ENCODE measurements around the gene ACADM. TPM values are rescaled to one million over a fixed set of nuclear protein-coding genes. Genes with fewer than 3 reads are reported as not detected.
"Not testable (repeated sequence)": the region's sequence is repeated elsewhere in the genome, so short reads cannot be mapped to it uniquely, and the experiment has no call there.

The ACADM gene
- polyA plus RNA-seq, 2 donors = 42.5 to 49.7 TPM

DNA sequence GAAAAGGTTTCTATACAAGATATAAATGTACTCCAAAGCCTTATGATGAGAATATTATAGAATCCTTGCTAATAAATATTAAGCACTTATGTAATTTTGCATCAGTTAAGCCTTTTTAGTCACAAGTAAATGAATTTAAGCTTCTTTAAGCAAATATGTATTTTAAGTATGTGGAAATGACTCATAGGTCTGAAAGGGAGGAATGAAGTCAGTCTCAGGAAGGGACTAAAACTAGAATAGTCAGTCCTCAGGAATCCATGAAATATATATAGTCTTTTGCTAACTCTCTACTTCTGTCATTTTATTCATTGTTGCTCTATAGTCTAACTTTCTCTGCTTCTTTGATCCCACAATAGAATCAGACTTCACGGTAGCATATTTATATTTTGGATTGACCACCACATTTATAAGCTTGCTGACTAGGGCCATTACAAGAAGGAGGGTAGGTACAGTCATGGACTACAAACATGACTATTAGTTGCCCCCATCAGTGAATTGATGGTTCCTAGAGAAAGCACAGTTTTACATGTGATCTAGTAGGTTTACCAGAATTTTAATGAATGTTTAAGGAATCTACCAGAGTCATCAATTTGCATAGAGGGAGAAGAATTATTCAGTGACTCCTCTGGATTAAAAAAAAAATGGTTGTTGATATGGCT, 41.3 kb downstream of the ACADM start:
- Histone ChIP-seq H3K27ac (ENCODE audit: low read depth in 2 of 2, low read length in 1 of 2) (no peak overlapping the region), H3K9me3 (ENCODE audit: control insufficient read depth in 2 of 2, insufficient read depth in 1 of 2, low read depth in 1 of 2, low read length in 1 of 2) (no peaks in the 10 kb centered on the region), H3K4me3 (ENCODE audit: low read depth in 1 of 2, low read length in 2 of 2) (no peak overlapping the region), H3K4me1 (ENCODE audit: control insufficient read depth in 2 of 2, insufficient read depth in 2 of 2, low read length in 1 of 2) (no peaks in the 10 kb centered on the region), H3K36me3 (ENCODE audit: control insufficient read depth in 2 of 2, insufficient read depth in 2 of 2, low read length in 1 of 2) (peaks cover 0 to 4% of the 10 kb centered on the region in 2 donors), H3K27me3 (ENCODE audit: control insufficient read depth in 1 of 2, insufficient read depth in 2 of 2, low read length in 2 of 2) (no peaks in the 10 kb centered on the region)
- WGBS, 2 donors = 75 to 81% methylated on average over 1 of the region's 1 CpG

DNA sequence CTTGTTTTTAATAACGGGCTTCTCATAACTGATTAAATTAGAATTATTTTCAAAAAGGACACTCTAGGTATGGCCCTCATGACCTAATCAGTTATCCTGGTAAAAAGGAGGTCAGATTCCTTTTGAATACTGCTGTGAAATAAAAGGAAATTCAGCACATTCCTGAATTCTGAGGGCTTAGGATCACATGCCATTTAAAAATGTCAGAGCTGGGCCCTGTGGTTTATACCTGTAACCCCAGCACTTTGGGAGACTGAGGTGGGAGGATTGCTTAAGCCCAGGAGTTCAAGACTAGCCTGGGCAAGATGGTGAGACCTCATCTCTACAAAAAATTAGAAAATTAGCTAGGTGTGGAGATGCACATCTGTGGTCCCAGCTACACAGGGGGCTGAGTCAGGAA, 43.5 kb downstream of the ACADM start:
- H3K4me3 ChIP-seq (ENCODE audit: low read depth in 1 of 2, low read length in 2 of 2) = no peak overlapping the region
- 88 to 95% methylated on average over 1 of the region's 1 CpG for WGBS, 2 donors
- no peak overlapping the region for H3K27ac ChIP-seq (ENCODE audit: low read depth in 2 of 2, low read length in 1 of 2)
- H3K36me3 ChIP-seq (ENCODE audit: control insufficient read depth in 2 of 2, insufficient read depth in 2 of 2, low read length in 1 of 2) = peaks cover 0 to 4% of the 10 kb centered on the region in 2 donors
- no peaks in the 10 kb centered on the region for H3K4me1 ChIP-seq (ENCODE audit: control insufficient read depth in 2 of 2, insufficient read depth in 2 of 2, low read length in 1 of 2)
- no peaks in the 10 kb centered on the region for H3K27me3 ChIP-seq (ENCODE audit: control insufficient read depth in 1 of 2, insufficient read depth in 2 of 2, low read length in 2 of 2)
- no peaks in the 10 kb centered on the region for H3K9me3 ChIP-seq (ENCODE audit: control insufficient read depth in 2 of 2, insufficient read depth in 1 of 2, low read depth in 1 of 2, low read length in 1 of 2)

DNA sequence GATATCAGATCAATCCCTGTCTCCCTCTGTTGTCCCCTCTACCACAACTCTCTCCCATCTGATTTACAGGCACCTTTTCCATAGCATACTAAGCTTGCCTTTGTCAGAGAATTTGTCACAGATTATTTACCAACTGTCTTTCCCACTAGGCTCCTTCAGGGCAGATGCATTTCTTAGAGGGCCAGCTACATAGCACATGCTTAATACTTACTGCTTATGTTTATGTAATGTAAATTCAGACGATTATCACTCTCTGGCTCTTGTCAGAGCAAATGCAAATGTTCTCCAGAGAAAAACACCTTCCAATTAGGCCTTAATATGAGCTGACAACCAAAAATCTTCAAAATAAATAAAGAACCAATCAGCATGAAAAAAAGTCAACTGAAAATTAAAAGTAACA, 46.3 kb downstream of the ACADM start:
- Histone ChIP-seq H3K9me3 (ENCODE audit: control insufficient read depth in 2 of 2, insufficient read depth in 1 of 2, low read depth in 1 of 2, low read length in 1 of 2) (no peaks in the 10 kb centered on the region), H3K36me3 (ENCODE audit: control insufficient read depth in 2 of 2, insufficient read depth in 2 of 2, low read length in 1 of 2) (no peaks in the 10 kb centered on the region), H3K27ac (ENCODE audit: low read depth in 2 of 2, low read length in 1 of 2) (no peak overlapping the region), H3K27me3 (ENCODE audit: control insufficient read depth in 1 of 2, insufficient read depth in 2 of 2, low read length in 2 of 2) (no peaks in the 10 kb centered on the region), H3K4me3 (ENCODE audit: low read depth in 1 of 2, low read length in 2 of 2) (no peak overlapping the region), H3K4me1 (ENCODE audit: control insufficient read depth in 2 of 2, insufficient read depth in 2 of 2, low read length in 1 of 2) (no peaks in the 10 kb centered on the region)
- WGBS, 2 donors = 62 to 63% methylated on average over 1 of the region's 1 CpG

DNA sequence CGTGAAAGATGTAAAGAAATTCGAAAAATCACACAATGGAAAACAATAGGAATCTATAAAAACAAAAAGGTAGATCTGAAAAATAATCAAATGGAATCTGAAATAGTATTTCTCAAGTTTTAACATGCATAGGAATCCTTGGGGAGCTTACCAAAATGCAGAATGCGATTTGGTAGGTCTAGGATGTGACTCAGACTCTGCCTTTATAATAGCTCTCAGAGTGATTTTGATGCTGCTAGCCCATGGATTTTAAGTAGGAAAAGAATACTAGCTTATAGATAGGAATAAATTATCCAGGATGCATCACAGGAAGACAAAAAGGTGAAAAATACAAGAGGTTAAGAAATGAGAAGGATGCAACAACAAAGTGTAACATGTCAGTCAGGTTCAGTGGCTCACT, 47.5 kb downstream of the ACADM start:
- no peaks in the 10 kb centered on the region for H3K4me1 ChIP-seq (ENCODE audit: control insufficient read depth in 2 of 2, insufficient read depth in 2 of 2, low read length in 1 of 2)
- 53 to 65% methylated on average over 3 of the region's 3 CpGs for WGBS, 2 donors
- no peak overlapping the region for H3K4me3 ChIP-seq (ENCODE audit: low read depth in 1 of 2, low read length in 2 of 2)
- no peaks in the 10 kb centered on the region for H3K9me3 ChIP-seq (ENCODE audit: control insufficient read depth in 2 of 2, insufficient read depth in 1 of 2, low read depth in 1 of 2, low read length in 1 of 2)
- H3K27me3 ChIP-seq (ENCODE audit: control insufficient read depth in 1 of 2, insufficient read depth in 2 of 2, low read length in 2 of 2) = no peaks in the 10 kb centered on the region
- no peaks in the 10 kb centered on the region for H3K36me3 ChIP-seq (ENCODE audit: control insufficient read depth in 2 of 2, insufficient read depth in 2 of 2, low read length in 1 of 2)
- no peak overlapping the region for H3K27ac ChIP-seq (ENCODE audit: low read depth in 2 of 2, low read length in 1 of 2)

DNA sequence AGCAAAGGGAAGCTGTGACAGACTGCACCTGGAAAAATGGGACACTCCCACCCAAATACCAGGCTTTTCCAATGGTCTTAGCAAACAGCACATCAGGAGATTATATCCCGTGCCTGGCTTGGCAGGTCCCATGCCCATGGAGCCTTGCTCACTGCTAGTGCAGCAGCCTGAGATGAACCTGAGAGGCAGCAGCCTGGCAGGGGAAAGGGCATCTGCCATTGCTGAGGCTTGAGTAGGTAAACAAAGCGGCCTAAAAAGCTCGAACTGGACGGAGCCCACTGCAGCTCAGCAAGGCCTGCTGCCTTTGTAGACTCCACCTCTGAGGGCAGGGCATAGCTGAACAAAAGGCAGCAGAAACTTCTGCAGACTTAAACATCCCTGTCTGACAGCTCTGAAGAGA, 53.3 kb downstream of the ACADM start:
- H3K9me3 ChIP-seq (ENCODE audit: control insufficient read depth in 2 of 2, insufficient read depth in 1 of 2, low read depth in 1 of 2, low read length in 1 of 2); H3K27ac ChIP-seq (ENCODE audit: low read depth in 2 of 2, low read length in 1 of 2); H3K4me3 ChIP-seq (ENCODE audit: low read depth in 1 of 2, low read length in 2 of 2); H3K4me1 ChIP-seq (ENCODE audit: control insufficient read depth in 2 of 2, insufficient read depth in 2 of 2, low read length in 1 of 2); H3K27me3 ChIP-seq (ENCODE audit: control insufficient read depth in 1 of 2, insufficient read depth in 2 of 2, low read length in 2 of 2); H3K36me3 ChIP-seq (ENCODE audit: control insufficient read depth in 2 of 2, insufficient read depth in 2 of 2, low read length in 1 of 2): not testable (repeated sequence)
- WGBS, 2 donors = 78 to 95% methylated on average over 4 of the region's 4 CpGs

DNA sequence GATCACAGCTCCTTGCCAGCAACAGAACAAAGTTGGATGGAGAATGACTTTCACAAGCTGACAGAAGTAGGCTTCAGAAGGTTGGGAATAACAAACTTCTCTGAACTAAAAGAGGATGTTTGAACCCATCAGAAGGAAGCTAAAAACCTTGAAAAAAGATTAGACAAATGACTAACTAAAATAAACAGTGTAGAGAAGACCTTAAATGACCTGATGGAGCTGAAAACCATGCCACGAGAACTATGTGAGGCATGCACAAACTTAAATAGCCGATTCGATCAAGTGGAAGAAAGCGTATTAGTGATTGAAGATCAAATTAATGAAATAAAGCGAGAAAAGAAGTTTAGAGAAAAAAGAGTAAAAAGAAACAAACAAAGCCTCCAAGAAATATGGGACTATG, 54.2 kb downstream of the ACADM start:
- H3K4me3 ChIP-seq (ENCODE audit: low read depth in 1 of 2, low read length in 2 of 2); H3K36me3 ChIP-seq (ENCODE audit: control insufficient read depth in 2 of 2, insufficient read depth in 2 of 2, low read length in 1 of 2); H3K4me1 ChIP-seq (ENCODE audit: control insufficient read depth in 2 of 2, insufficient read depth in 2 of 2, low read length in 1 of 2); H3K27ac ChIP-seq (ENCODE audit: low read depth in 2 of 2, low read length in 1 of 2); H3K9me3 ChIP-seq (ENCODE audit: control insufficient read depth in 2 of 2, insufficient read depth in 1 of 2, low read depth in 1 of 2, low read length in 1 of 2); H3K27me3 ChIP-seq (ENCODE audit: control insufficient read depth in 1 of 2, insufficient read depth in 2 of 2, low read length in 2 of 2): not testable (repeated sequence)
- WGBS, 2 donors = 90 to 94% methylated on average over 5 of the region's 5 CpGs

DNA sequence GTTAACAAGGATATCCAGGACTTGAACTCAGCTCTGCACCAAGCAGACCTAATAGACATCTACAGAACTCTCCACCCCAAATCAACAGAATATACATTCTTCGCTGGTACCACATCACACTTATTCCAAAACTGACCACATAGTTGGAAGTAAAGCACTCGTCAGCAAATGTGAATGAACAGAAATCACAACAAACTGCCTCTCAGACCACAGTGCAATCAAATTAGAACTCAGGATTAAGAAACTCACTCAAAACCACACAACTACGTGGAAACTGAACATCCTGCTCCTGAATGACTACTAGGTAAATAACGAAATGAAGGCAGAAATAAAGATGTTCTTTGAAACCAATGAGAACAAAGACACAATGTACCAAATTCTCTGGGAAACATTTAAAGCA, 55.7 kb downstream of the ACADM start:
- not testable (repeated sequence) for H3K36me3 ChIP-seq (ENCODE audit: control insufficient read depth in 2 of 2, insufficient read depth in 2 of 2, low read length in 1 of 2); H3K27ac ChIP-seq (ENCODE audit: low read depth in 2 of 2, low read length in 1 of 2); H3K4me1 ChIP-seq (ENCODE audit: control insufficient read depth in 2 of 2, insufficient read depth in 2 of 2, low read length in 1 of 2); H3K27me3 ChIP-seq (ENCODE audit: control insufficient read depth in 1 of 2, insufficient read depth in 2 of 2, low read length in 2 of 2); H3K4me3 ChIP-seq (ENCODE audit: low read depth in 1 of 2, low read length in 2 of 2); H3K9me3 ChIP-seq (ENCODE audit: control insufficient read depth in 2 of 2, insufficient read depth in 1 of 2, low read depth in 1 of 2, low read length in 1 of 2)
- 71 to 78% methylated on average over 4 of the region's 4 CpGs for WGBS, 2 donors

DNA sequence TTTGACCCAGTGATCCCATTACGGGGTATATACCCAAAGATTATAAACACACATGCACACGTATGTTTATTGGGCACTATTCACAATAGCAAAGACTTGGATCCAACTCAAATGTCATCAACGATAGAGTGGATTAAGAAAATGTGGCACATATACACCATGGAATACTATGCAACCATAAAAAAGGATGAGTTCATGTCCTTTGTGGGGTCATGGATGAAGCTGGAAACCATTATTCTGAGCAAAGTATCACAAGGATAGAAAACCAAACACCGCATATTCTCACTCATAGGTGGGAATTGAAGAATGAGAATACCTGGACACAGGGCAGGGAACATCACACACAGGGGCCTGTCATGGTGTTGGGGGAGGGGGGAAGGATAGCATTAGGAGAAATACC, 59.4 kb downstream of the ACADM start:
- WGBS, 2 donors = 91 to 95% methylated on average over 4 of the region's 4 CpGs
- not testable (repeated sequence) for H3K4me1 ChIP-seq (ENCODE audit: control insufficient read depth in 2 of 2, insufficient read depth in 2 of 2, low read length in 1 of 2); H3K9me3 ChIP-seq (ENCODE audit: control insufficient read depth in 2 of 2, insufficient read depth in 1 of 2, low read depth in 1 of 2, low read length in 1 of 2)

DNA sequence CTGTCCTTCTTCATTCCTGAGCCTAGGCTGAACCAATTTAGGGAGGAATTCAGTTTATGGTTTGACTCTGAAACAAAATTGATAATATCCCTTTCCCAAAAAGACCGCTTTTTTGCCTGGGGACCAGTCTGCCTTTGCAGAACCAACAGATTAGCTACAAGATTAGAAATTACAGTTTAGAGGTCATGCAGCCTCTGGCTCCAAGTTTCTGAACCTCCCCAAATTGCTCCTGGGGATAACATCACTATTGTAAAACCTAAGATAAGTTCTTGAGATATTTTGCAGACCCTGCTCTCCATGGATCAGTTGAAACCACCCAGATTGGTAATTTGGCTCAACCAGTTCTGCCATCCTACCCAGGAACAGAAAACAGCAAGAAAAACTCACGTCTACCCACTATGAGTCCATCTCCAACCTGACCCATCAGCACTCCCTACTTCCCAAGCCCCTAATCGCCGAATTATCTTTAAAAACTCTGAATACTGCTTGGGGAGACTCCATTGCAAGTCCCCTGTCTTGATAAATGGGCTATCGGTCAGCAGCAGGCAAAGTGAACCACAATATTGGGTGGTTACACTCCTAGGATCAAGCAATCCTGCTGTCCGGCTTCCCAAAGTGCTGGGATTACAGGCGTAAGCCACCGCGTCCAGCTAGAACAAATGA, 60.9 kb downstream of the ACADM start:
- 12 to 13% methylated on average over 9 of the region's 9 CpGs for WGBS, 2 donors
- H3K4me3 ChIP-seq (ENCODE audit: low read depth in 1 of 2, low read length in 2 of 2) = peak overlapping the region; percentile 84 to 97
- no peaks in the 10 kb centered on the region for H3K27me3 ChIP-seq (ENCODE audit: control insufficient read depth in 1 of 2, insufficient read depth in 2 of 2, low read length in 2 of 2)
- H3K4me1 ChIP-seq (ENCODE audit: control insufficient read depth in 2 of 2, insufficient read depth in 2 of 2, low read length in 1 of 2) = peaks cover 0 to 2% of the 10 kb centered on the region in 2 donors
- no peaks in the 10 kb centered on the region for H3K36me3 ChIP-seq (ENCODE audit: control insufficient read depth in 2 of 2, insufficient read depth in 2 of 2, low read length in 1 of 2)
- no peaks in the 10 kb centered on the region for H3K9me3 ChIP-seq (ENCODE audit: control insufficient read depth in 2 of 2, insufficient read depth in 1 of 2, low read depth in 1 of 2, low read length in 1 of 2)
- peak overlapping the region; percentile 63 to 81 for H3K27ac ChIP-seq (ENCODE audit: low read depth in 2 of 2, low read length in 1 of 2)

More for the DNA sequence above, 59.4 kb downstream of the ACADM start:
- H3K27ac ChIP-seq (ENCODE audit: low read depth in 2 of 2, low read length in 1 of 2); H3K27me3 ChIP-seq (ENCODE audit: control insufficient read depth in 1 of 2, insufficient read depth in 2 of 2, low read length in 2 of 2); H3K36me3 ChIP-seq (ENCODE audit: control insufficient read depth in 2 of 2, insufficient read depth in 2 of 2, low read length in 1 of 2); H3K4me3 ChIP-seq (ENCODE audit: low read depth in 1 of 2, low read length in 2 of 2): not testable (repeated sequence)

Data from esophagus (tissue), 2 donors.